H1 (cell line): Measurements from ENCODE around the gene KLHL17. TPM values are rescaled to one million over a fixed set of nuclear protein-coding genes. Genes with fewer than 3 reads are reported as not detected.
A peak's percentile ranks its signal among the peaks of the same experiment; 100 is the strongest.

Experiments
- CTCF ChIA-PET: fragments of 300-600 bp; sonication (Branson Sonifier 250); formaldehyde crosslinking; loops from one replicate; lab custom pipeline; 2021; ENCODE audit not compliant: partially characterized antibody; lab: Charles Lee
- POLR2A ChIA-PET: fragments of 300-600 bp; sonication (Branson Sonifier 250); formaldehyde crosslinking; loops from one replicate; lab custom pipeline; 2021; ENCODE audit warnings: inconsistent platforms; ENCODE audit not compliant: partially characterized antibody; lab: Charles Lee
- DNase-seq, 2 experiments: peaks; one replicate each; pipeline versions ENCODE4 v3.0.0 to v3.0.0-alpha.2; 2010 to 2022; ENCODE audit warnings: low spot score in 2 of 2, low read depth in 1 of 2, mixed read lengths in 1 of 2
- FAIRE-seq: peaks from 2 replicates; lab custom pipeline; 2011; peaks lifted over from hg19 to GRCh38; lab: Jason Lieb, UNC
- H2AFZ ChIP-seq: 2 replicates; pipeline ENCODE4 v1.8.1; 2012; ENCODE audit warnings: low read length, inconsistent platforms
- H2AK5ac ChIP-seq: 2 replicates; pipeline ENCODE4 v1.6.1; 2013; ENCODE audit warnings: low read depth, low read length
- H2BK120ac ChIP-seq: replicated peaks from 2 replicates; pipeline ENCODE3; 2013; ENCODE audit warnings: low read depth, low read length, inconsistent platforms
- H2BK12ac ChIP-seq: 2 replicates; pipeline ENCODE4 v1.6.1; 2013; ENCODE audit warnings: low read depth, low read length
- H2BK15ac ChIP-seq: 2 replicates; pipeline ENCODE4 v1.6.1; 2013; ENCODE audit warnings: low read length
- H2BK20ac ChIP-seq: 2 replicates; pipeline ENCODE4 v1.6.1; 2013; ENCODE audit warnings: low read length
- H2BK5ac ChIP-seq: 2 replicates; pipeline ENCODE4 v1.6.1; 2013; ENCODE audit warnings: low read depth, low read length
- H3K14ac ChIP-seq: 2 replicates; pipeline ENCODE4 v1.6.1; 2013; ENCODE audit warnings: inconsistent platforms; ENCODE audit not compliant: insufficient read length
- H3K18ac ChIP-seq: 2 replicates; pipeline ENCODE4 v1.6.1; 2013; ENCODE audit warnings: low read length; ENCODE audit errors: extremely low read depth
- H3K23ac ChIP-seq: 2 replicates; pipeline ENCODE4 v1.6.1; 2013; ENCODE audit warnings: inconsistent platforms; ENCODE audit not compliant: insufficient read length
- H3K23me2 ChIP-seq: 2 replicates; pipeline ENCODE4 v1.6.1; 2013; ENCODE audit warnings: low read depth, low read length
- H3K27ac ChIP-seq: 2 replicates; pipeline ENCODE4 v1.6.1; 2011; ENCODE audit warnings: low read depth, low read length, inconsistent platforms
- H3K27me3 ChIP-seq, 4 experiments: replicated peaks in 1 of 4; 1 replicate in 1 of 4; 2 replicates in 3 of 4; pipeline versions ENCODE4 v1.6.1 to v1.8.1; 2011 to 2013; ENCODE audit warnings: low read length in 3 of 4, mild to moderate bottlenecking in 3 of 4, inconsistent platforms in 2 of 4, mixed read lengths in 2 of 4, moderate library complexity in 1 of 4; ENCODE audit not compliant: control insufficient read depth in 3 of 4, insufficient read depth in 3 of 4; ENCODE audit errors: extremely low read depth in 1 of 4
- H3K36me3 ChIP-seq, 4 experiments: 2 replicates each; pipeline versions ENCODE4 v1.6.1 to v1.8.1; 2011 to 2013; ENCODE audit warnings: mild to moderate bottlenecking in 4 of 4, low read length in 3 of 4, moderate library complexity in 2 of 4, control low read depth in 1 of 4, inconsistent platforms in 1 of 4; ENCODE audit not compliant: insufficient read depth in 4 of 4, control insufficient read depth in 2 of 4
- H3K4ac ChIP-seq: replicated peaks from 2 replicates; pipeline ENCODE3; 2013; ENCODE audit warnings: low read length, low read depth, mixed read lengths, inconsistent platforms; ENCODE audit not compliant: insufficient read length
- H3K4me1 ChIP-seq, 4 experiments: replicated peaks in 1 of 4; 1 replicate in 1 of 4; 2 replicates in 3 of 4; pipeline versions ENCODE4 v1.6.1 to v1.8.1; 2011 to 2013; ENCODE audit warnings: low read length in 3 of 4, inconsistent platforms in 2 of 4, mixed read lengths in 1 of 4; ENCODE audit not compliant: insufficient read depth in 4 of 4, control insufficient read depth in 3 of 4
- H3K4me2 ChIP-seq, 2 experiments: 2 replicates each; pipeline versions ENCODE4 v1.6.1 to v1.8.1; 2011 to 2013; ENCODE audit warnings: low read depth in 2 of 2, low read length in 2 of 2, control low read depth in 1 of 2, inconsistent platforms in 1 of 2, mild to moderate bottlenecking in 1 of 2; ENCODE audit not compliant: insufficient read depth in 1 of 2
- H3K4me3 ChIP-seq, 4 experiments: fragments of 200-600, 300-600 bp in 1 of 4; sonication (generic), shearing (Covaris generic), sonication (Bioruptor Twin) in 1 of 4; 2 replicates each; pipeline versions ENCODE4 v1.5.1 to v1.8.1; 2011 to 2016; ENCODE audit warnings: low read length in 4 of 4, low read depth in 3 of 4, control low read depth in 2 of 4, inconsistent platforms in 2 of 4, mild to moderate bottlenecking in 2 of 4, mixed read lengths in 1 of 4, moderate library complexity in 1 of 4; ENCODE audit not compliant: insufficient read depth in 2 of 4; ENCODE audit errors: extremely low read depth in 1 of 4
- H3K56ac ChIP-seq: replicated peaks from 2 replicates; pipeline ENCODE3; 2013; ENCODE audit warnings: low read depth, mild to moderate bottlenecking, mixed read lengths, low read length, inconsistent platforms; ENCODE audit not compliant: insufficient read length
- H3K79me1 ChIP-seq: 2 replicates; pipeline ENCODE4 v1.6.1; 2013; ENCODE audit warnings: low read depth, low read length, control low read depth
- H3K79me2 ChIP-seq, 2 experiments: 2 replicates each; pipeline versions ENCODE4 v1.6.1 to v1.8.1; 2012 to 2013; ENCODE audit warnings: low read length in 2 of 2, mild to moderate bottlenecking in 2 of 2, inconsistent platforms in 1 of 2; ENCODE audit not compliant: insufficient read depth in 2 of 2, control insufficient read depth in 1 of 2
- H3K9ac ChIP-seq, 4 experiments: replicated peaks in 1 of 4; 1 replicate in 1 of 4; 2 replicates in 3 of 4; pipeline versions ENCODE4 v1.6.1 to v1.8.1; 2011 to 2013; ENCODE audit warnings: low read depth in 3 of 4, low read length in 3 of 4, control low read depth in 2 of 4, mild to moderate bottlenecking in 2 of 4, moderate library complexity in 2 of 4, inconsistent platforms in 1 of 4; ENCODE audit errors: extremely low read depth in 1 of 4
- H3K9me3 ChIP-seq, 2 experiments: 2 replicates each; pipeline versions ENCODE4 v1.6.1 to v1.8.1; 2012 to 2013; ENCODE audit warnings: mild to moderate bottlenecking in 2 of 2, moderate library complexity in 2 of 2, control low read depth in 1 of 2, inconsistent platforms in 1 of 2, low read depth in 1 of 2, low read length in 1 of 2, mixed read lengths in 1 of 2; ENCODE audit not compliant: insufficient read depth in 2 of 2
- H4K20me1 ChIP-seq, 2 experiments: replicated peaks in 1 of 2; 2 replicates each; pipeline versions ENCODE3 to v1.8.1; 2011 to 2013; ENCODE audit warnings: inconsistent platforms in 2 of 2, low read length in 2 of 2, mild to moderate bottlenecking in 1 of 2; ENCODE audit not compliant: insufficient read depth in 2 of 2, control insufficient read depth in 1 of 2
- H4K5ac ChIP-seq: 2 replicates; pipeline ENCODE4 v1.6.1; 2013; ENCODE audit warnings: low read length, low read depth, mixed read lengths, inconsistent platforms; ENCODE audit not compliant: insufficient read length
- H4K8ac ChIP-seq: 2 replicates; pipeline ENCODE4 v1.8.0; 2013; ENCODE audit warnings: mild to moderate bottlenecking, moderate library complexity, low read length, inconsistent platforms; ENCODE audit not compliant: insufficient read depth; ENCODE audit errors: extremely low read depth
- H4K91ac ChIP-seq: replicated peaks from 2 replicates; pipeline ENCODE3; 2013; ENCODE audit warnings: low read length, mixed read lengths, inconsistent platforms; ENCODE audit not compliant: insufficient read length
- E2F6 ChIP-seq: IDR thresholded peaks from 2 replicates; pipeline ENCODE4 v1.6.1; 2012; ENCODE audit warnings: inconsistent platforms
- SIRT6 ChIP-seq: IDR thresholded peaks from one replicate; pipeline ENCODE4 v1.7.1; 2012; ENCODE audit warnings: low read length, inconsistent platforms
- USF2 ChIP-seq: IDR thresholded peaks from 2 replicates; pipeline ENCODE4 v1.6.1; 2011; ENCODE audit warnings: low read length, improper control_type of control experiment
- WGBS, 2 experiments: shearing (Covaris generic) in 1 of 2; methylation state at CpG; one replicate each; pipeline versions ENCODE4 v1.1.6 to v1.1.7; 2013 to 2015; ENCODE audit warnings: low lambda C conversion rate in 2 of 2, mixed read lengths in 2 of 2, inconsistent platforms in 1 of 2, low coverage in 1 of 2, missing lambda C conversion rate in 1 of 2; ENCODE audit not compliant: insufficient replicate concordance in 2 of 2, insufficient coverage in 1 of 2, insufficient read length in 1 of 2; ENCODE audit errors: extremely low coverage in 1 of 2, missing lambda C conversion rate in 1 of 2; 5-methylcytosine and 5-hydroxymethylcytosine counted together
- polyA plus RNA-seq, 7 experiments: library from polyadenylated mRNA; depleted of rRNA in 3 of 7; stranded (reverse) in 5 of 7; unstranded in 2 of 7; fragments of >200 nt in 5 of 7; fragments of 200-250 nt in 2 of 7; gene quantifications; 1 replicate in 5 of 7; 2 replicates in 1 of 7; 4 replicates in 1 of 7; pipeline versions ENCODE4 v1.2.1 to v1.2.3, GENCODE V29; 2011 to 2013; ENCODE audit warnings: missing spikeins in 2 of 7, mixed read lengths in 2 of 7
- total RNA-seq: library from RNA; stranded (reverse); fragmentation: NEBNext Ultra II Directional; extraction: Animal tissue kit (Norgen Biotek cat#: 25700); gene quantifications from 2 replicates; pipeline ENCODE4 v1.2.1, GENCODE V29; 2021

Gene KLHL17
- total and polyA plus RNA-seq, 2 of the 8 experiments (the other 6 are each of a cell fraction or from before 2014, with no cell fraction given) = 32.6 to 36.1 TPM

GRCh38 chr1:917466-918091, 42.8 kb upstream of the KLHL17 start:
- H3K4ac ChIP-seq = no peak overlapping the region
- H3K23ac ChIP-seq = no peak overlapping the region
- H3K14ac ChIP-seq = no peak overlapping the region
- H2BK12ac ChIP-seq = no peak overlapping the region
- no peaks in the 10 kb centered on the region for H3K79me1 ChIP-seq
- no peaks in the 10 kb centered on the region; a peak in 1 of 4 replicates for H3K9me3 ChIP-seq
- H2BK5ac ChIP-seq = no peak overlapping the region
- H3K4me3 ChIP-seq = no peak overlapping the region
- no peak overlapping the region for H4K91ac ChIP-seq
- TF ChIP-seq SIRT6 (no peak), USF2 (no peak), E2F6 (peak; percentile 14; the same call in 1 of the 2 replicates)
- DNase-seq = no peak
- H3K56ac ChIP-seq = no peak overlapping the region
- H2AFZ ChIP-seq = no peak overlapping the region
- 0 out of 2 replicates have a peak overlapping the region, but pooled peaks have one; percentile 39 for H2AK5ac ChIP-seq
- WGBS, 2 experiments = 80% methylated on average over 22 of the region's 22 CpGs; no CpG with 5 or more reads in 1 of the 2 experiments
- H3K4me2 ChIP-seq = no peak overlapping the region
- FAIRE-seq = no peak
- H3K9ac ChIP-seq = no peak overlapping the region
- H3K27me3 ChIP-seq = peaks cover 29 to 94% (median 76%) of the 10 kb centered on the region in 4 experiments
- no peaks in the 10 kb centered on the region for H3K36me3 ChIP-seq
- H3K18ac ChIP-seq = no peak overlapping the region
- CTCF ChIA-PET = interaction anchor here (0.6 to 2.5 kb wide), 5 partner anchors 11 to 282 kb away, joined by 3 to 14 read pairs (median 5); no protein-coding TSS in a partner anchor
- POLR2A ChIA-PET = interaction anchor here (0.9 to 1.7 kb wide), 3 partner anchors 10 to 72 kb away, joined by 3 to 4 read pairs (median 3); no protein-coding TSS in a partner anchor
- H2BK120ac ChIP-seq = no peak overlapping the region
- peak overlapping the region; percentile 69 for H4K8ac ChIP-seq
- H3K27ac ChIP-seq = no peak overlapping the region
- peaks cover 7 to 19% of the 10 kb centered on the region in 2 experiments for H4K20me1 ChIP-seq
- peaks cover 0 to 13% (median 10%) of the 10 kb centered on the region in 4 experiments; a peak in 6 of 7 replicates for H3K4me1 ChIP-seq
- no peak overlapping the region for H2BK15ac ChIP-seq
- H3K23me2 ChIP-seq = no peaks in the 10 kb centered on the region
- no peak overlapping the region for H4K5ac ChIP-seq
- H2BK20ac ChIP-seq = no peak overlapping the region
- no peaks in the 10 kb centered on the region for H3K79me2 ChIP-seq
